ENCODE data around the gene ANGPTL2.

Gene ANGPTL2

GRCh38 chr9:127038531-127038930 lies 83.9 kb downstream of the ANGPTL2 start:
- no peak for DNase-seq
